NCI-H748 (cell line): Measurements from ENCODE around the gene CCP110.

ENCODE experiments used
- DNase-seq: peaks from one replicate; lab custom pipeline; 2025; ENCODE audit not compliant: unreplicated experiment; lab: John Stamatoyannopoulos, UW

The CCP110 gene

DNA sequence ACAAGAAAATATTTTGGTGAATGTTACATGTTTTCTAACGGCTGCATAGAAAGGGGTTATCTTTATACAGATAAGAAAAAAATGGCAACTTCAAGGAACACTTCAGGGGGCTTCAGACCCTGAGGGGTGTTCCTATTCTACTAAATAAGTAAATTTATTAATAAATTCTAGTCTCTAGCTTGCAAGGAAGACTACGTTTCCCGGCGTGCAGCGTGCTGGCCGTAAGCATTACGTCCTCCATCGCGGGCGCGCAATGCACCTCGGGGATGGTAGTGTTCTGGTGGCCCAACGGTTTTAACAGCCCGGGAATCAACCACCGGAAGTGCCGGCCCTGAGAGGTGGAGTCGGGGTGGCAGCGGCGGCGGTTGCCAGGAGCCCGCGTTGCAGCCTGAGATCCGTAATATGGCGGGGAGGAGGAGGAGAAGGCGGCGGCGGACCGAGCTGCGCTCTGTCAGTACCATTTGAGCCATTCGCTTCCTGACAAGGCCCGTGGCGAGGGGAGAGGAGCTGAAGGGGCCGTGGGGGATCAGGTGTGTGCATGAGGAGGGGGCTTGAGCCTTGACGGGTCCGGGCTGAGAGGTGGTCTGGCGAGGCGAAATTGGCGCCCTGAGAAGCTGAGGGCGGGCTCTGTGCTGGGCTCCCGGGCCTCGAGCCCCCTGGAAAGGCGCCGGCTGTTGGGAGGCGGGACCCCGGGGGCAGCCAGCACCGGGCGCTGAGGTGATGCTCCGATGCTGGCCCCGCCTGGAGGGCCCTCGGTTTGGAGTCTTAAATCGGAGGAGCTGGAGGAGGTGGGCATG, at the start of gene CCP110:
TSS of gene CCP110 (plus strand) at position 384 of the 797 bp plus-strand sequence. CDS start 3,940 bp downstream, outside the sequence.
- peak; percentile 94 for DNase-seq

- peak; percentile 67 for DNase-seq
Observed at GRCh38 chr16:19474617-19475016, 49.1 kb upstream of the CCP110 start.

DNA sequence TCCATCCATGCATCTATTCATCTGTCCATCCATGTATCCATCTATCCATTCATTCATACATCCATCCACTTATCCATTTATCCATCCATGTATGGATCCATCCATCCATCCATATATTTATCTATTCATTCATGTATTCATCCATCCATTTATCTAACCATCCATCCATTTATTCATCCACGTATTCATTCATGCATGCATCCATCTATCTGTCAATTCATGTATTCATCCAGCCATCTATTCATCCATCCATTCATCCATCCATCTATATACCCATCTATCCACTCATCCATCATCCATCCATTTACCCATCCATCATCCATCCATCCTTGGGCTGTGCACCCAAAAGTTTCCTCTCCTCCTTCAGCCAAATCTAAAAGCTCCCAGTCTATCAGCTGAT, 45.2 kb upstream of the CCP110 start:
- no peak for DNase-seq

DNA sequence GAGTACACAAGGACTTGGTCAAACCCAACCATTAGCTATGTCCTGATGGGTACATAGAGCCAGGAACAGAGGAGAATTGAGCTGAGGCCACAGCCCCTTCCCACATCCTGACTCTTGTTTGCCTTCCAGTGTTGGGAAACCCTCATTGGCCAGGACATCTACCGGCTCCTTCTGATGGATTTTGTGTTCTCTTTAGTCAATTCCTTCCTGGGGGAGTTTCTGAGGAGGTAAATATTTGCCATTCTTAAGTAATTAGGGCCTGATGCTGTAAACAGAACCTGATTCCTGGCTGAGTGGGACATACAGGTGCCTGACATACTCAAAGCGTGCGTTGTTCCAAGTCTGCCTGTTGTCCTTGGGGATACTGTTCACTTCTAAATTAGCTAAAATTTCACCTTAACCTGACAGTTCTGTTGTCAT, 44.4 kb upstream of the CCP110 start:
- DNase-seq, result no peak

- no peak for DNase-seq
Observed at GRCh38 chr16:19481296-19481695, 42.4 kb upstream of the CCP110 start.

DNA sequence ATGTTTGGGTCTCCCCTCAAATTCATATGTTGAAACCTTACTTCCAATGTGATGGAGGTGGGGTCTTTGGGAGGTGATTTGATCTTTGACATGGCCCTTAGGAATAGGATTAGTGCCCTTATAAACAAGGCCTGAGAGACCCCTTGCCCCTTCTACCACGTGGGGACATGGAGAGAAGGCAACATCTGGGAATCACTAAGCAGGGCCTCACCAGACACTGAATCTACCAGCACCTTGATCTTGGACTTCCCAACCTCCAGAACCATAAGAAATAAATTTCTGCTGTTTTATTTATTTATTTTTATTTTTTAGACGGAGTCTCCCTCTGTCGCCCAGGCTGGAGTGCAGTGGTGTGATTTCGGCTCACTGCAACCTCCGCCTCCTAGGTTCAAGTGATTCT, 42.0 kb upstream of the CCP110 start:
- DNase-seq, result no peak

DNA sequence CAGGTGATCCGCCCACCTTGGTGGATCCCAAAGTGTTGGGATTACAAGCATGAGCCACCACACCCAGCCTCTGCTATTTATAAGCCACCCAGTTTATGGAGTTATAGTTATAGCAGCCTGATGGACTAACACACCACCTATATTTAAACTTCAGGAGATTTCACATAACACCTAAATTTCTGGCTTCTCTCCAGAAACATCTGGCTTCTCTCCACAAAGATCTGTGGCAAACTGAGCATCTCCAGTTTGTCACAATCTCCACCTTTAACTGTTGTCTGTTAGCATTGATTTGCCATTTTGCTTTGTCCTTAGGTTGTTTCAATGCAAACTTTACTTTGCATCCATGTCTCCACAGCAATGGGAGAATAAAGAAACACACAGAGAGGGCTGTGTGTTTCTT, 41.5 kb upstream of the CCP110 start:
- no peak for DNase-seq

DNA sequence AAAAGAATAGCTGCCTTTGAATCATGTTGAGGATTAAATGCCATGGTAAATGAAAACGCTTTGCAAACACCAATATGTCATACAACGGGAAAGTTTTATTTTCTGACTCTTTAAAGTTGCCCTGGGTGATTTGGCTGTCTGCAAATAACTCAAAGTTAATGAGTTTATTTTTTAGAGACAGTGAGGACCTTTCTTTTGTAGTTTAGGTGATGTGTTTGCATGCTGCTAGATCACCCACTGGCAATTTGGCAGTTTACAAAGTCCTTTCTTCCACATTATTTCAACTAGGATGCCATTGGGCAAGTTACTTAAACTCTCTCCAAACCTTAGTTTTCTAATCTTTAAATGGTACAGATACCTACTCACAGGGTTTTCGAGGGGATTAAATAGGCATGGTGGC, 39.6 kb upstream of the CCP110 start:
- DNase-seq, result no peak

- DNase-seq, result no peak
Observed at GRCh38 chr16:19485611-19486010, 38.1 kb upstream of the CCP110 start.

GRCh38 chr16:19486051-19486450, 37.7 kb upstream of the CCP110 start:
- DNase-seq, result no peak

GRCh38 chr16:19486750-19487325, 36.9 kb upstream of the CCP110 start:
- DNase-seq, result no peak

DNA sequence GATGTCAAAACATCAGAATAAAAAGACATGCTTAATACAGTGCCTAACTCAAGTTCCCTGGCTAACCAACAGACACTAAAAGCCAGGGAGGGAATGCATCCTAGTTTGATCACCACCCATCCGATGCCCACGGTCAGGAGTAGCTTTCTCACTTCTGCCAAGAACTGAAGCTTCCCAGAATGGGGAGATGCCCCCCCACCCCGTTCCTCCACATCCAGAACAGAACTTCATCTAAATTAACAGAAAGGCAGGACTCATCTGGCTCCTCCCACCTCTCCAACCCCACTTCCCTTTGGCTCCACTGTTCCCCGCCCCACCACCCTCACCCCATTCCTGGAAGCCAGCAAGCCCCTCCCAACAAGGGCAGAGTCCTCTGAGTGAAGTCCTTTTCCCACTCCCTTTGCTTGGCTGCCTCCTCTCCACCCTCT, 35.5 kb upstream of the CCP110 start:
- DNase-seq, result no peak

DNA sequence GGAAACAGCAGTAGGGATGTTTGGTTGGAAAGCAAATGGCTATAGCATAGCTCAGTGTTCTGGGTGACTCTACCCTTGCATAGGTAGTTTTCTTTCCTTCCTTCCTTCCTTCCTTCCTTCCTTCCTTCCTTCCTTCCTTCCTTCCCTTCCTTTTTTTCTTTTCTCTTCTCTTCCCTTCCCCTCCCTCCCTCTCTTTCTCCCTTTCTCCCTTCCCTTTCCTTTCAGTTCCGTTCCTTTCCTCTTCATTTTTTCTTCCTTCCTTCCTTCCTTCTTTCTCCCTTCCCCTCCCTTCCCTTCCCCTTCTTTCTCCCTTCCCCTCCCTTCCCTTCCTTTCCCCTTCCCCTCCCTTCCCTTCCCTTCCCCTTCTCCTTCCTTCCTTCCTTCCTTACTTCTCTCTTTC, 33.1 kb upstream of the CCP110 start:
- DNase-seq, result no peak

GRCh38 chr16:19497176-19497575, 26.6 kb upstream of the CCP110 start:
- no peak for DNase-seq

DNA sequence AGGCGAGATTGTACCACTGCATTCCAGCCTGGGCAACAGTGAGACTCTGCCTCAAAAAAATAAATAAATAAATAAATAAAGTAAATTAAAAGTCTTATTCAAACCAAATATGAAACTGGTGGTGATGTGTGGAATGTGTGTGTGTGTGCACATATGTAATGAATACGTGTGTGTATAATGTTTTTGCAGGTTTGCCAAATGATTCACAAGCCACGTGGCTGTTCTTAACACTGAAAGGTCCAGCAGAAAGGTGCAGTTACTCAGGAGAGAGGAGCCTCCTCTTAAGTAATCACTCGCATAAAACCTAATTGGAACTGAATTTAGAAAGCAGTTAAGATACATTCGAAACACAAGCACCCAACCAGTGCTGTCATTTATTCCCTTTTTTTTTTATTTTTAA, 24.7 kb upstream of the CCP110 start:
- no peak for DNase-seq

- DNase-seq, result no peak
Observed at GRCh38 chr16:19499481-19499880, 24.3 kb upstream of the CCP110 start.

GRCh38 chr16:19502395-19503131, 21.2 kb upstream of the CCP110 start:
- peak; percentile 64 for DNase-seq

DNA sequence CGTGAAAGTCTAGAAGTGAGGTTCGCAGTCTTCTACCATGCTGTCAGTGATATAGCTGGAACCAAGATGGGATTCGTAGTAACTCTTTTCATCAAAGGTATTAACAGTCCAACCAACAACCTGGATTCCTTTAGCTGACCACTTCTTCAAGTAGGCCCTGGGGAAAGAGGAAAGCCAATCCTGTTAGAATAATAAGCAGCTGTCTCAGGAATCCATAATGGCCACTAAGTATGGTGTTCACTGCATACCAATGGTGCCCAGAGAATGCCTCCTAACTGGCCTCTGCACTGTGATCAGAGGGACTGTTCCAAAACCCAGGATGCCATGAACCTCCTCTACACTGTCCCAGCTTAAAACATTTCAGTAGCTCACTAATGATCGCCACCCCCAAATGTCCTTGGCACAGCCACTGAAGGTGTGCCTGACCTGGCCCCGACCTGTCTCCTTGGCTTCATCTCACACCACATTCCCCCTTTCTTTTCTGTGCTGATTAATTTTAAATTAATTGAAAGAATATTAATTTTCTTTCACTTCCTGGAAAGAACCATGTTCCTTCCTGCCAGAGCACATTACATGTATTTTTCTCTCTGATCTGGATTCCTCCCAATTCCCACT, 20.2 kb upstream of the CCP110 start:
- DNase-seq, result no peak

GRCh38 chr16:19505600-19506303, 18.0 kb upstream of the CCP110 start:
- DNase-seq, result no peak

DNA sequence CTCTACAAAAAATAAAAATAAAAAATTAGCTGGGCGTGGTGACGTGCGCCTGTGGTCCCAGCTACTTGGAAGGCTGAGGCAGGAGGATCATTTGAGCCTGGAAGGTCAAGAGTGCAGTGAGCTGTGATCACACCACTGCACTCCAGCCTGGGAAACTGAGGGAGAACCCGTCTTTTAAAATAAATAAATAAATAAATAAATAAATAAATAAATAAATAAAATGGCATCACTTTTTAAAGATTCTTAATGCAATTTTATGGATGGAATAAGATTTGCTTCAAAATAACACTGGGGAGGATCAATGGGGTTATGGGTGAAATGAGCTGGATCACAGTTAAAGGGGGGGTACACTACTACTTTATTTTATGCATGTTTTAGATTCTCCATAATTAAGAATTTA, 16.8 kb upstream of the CCP110 start:
- DNase-seq, result no peak

- no peak for DNase-seq
Observed at GRCh38 chr16:19507867-19508266, 15.9 kb upstream of the CCP110 start.
